ENCODE results near the gene NAT10. TPM values are rescaled to one million over a fixed set of nuclear protein-coding genes. Genes with fewer than 3 reads are reported as not detected.

The NAT10 gene
- total and polyA plus RNA-seq, 5 experiments from 2014 or later = 25.2 to 92.8 (median 56.7) TPM

DNA sequence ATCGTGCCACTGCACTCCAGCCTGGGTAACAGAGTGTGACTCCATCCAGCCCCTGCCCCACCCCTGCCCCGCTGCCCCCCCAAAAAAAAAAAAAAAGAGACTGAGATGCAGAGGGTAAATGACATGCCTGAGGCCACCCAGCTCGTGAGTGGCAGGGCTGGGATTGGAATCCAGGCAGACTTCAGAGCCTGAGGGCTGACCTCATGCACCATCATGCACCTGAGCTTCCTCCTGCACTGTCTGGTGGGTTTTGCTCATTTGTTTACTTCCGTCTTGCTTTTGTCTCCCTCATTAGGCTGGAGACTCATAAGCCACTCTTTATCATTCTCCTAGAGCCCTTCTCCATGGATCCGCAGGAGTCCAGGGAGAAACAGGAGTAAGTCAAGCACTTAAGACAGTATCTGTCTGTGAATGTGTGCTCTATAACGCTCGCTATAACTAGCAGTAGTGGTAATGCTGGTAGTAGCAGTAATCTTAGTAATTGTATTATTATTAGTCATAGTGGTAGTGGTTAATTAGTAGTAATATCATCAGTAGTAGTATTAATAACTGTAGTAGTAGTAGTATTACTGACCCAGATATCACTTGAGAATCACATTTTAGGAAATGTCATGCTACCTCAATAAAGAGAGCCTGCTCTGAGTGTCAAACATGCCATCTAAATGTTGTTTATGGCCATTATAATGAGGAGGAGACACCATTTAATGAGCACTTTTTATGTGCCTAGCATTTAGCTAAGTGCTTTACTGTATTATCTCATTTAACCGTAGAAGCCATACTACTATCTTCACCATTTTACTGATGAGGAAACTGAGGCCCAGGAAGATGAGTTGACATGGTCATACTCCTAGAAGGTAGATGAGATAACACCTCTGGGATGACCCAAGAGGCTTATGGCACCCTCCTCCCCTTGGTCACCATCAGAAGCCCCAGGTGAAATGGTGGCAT is 85.0 kb downstream of the NAT10 start:
- H3K27me3 Mint-ChIP-seq = no peaks in the 10 kb centered on the region
- no peak overlapping the region for H3K4me3 Mint-ChIP-seq
- ATAC-seq = no peak
- H3K4me1 Mint-ChIP-seq = no peaks in the 10 kb centered on the region
- no peaks in the 10 kb centered on the region for H3K9me3 Mint-ChIP-seq
- no peak overlapping the region for H3K27ac Mint-ChIP-seq
- POLR2A ChIA-PET = no interaction called here
- DNase-seq = no peak
- H3K36me3 Mint-ChIP-seq = no peaks in the 10 kb centered on the region

DNA sequence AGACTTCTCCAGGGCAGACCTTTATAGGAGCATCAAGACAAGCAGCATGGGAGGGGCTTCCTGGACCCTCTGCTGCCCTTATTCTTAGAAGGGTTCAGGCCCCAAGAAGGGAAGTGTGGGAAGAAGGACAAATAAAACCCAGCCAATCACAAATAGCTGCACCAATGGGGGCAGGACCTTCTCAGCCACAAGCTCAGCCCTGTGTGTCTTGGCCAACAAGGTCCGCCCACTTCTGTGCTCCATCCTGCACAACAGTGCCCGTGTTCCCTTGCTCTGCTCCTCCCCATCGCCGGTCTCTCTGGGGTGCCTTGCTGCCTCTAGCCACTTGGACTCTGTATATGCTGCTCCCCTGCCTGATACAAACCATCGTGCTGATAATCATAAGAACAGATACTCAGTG is 86.1 kb downstream of the NAT10 start:
- no peaks in the 10 kb centered on the region for H3K4me1 Mint-ChIP-seq
- no peaks in the 10 kb centered on the region for H3K9me3 Mint-ChIP-seq
- no peak overlapping the region for H3K27ac Mint-ChIP-seq
- H3K27me3 Mint-ChIP-seq = no peaks in the 10 kb centered on the region
- POLR2A ChIA-PET = no interaction called here
- no peak overlapping the region for H3K4me3 Mint-ChIP-seq
- H3K36me3 Mint-ChIP-seq = no peaks in the 10 kb centered on the region
- no peak for DNase-seq
- ATAC-seq = no peak

DNA sequence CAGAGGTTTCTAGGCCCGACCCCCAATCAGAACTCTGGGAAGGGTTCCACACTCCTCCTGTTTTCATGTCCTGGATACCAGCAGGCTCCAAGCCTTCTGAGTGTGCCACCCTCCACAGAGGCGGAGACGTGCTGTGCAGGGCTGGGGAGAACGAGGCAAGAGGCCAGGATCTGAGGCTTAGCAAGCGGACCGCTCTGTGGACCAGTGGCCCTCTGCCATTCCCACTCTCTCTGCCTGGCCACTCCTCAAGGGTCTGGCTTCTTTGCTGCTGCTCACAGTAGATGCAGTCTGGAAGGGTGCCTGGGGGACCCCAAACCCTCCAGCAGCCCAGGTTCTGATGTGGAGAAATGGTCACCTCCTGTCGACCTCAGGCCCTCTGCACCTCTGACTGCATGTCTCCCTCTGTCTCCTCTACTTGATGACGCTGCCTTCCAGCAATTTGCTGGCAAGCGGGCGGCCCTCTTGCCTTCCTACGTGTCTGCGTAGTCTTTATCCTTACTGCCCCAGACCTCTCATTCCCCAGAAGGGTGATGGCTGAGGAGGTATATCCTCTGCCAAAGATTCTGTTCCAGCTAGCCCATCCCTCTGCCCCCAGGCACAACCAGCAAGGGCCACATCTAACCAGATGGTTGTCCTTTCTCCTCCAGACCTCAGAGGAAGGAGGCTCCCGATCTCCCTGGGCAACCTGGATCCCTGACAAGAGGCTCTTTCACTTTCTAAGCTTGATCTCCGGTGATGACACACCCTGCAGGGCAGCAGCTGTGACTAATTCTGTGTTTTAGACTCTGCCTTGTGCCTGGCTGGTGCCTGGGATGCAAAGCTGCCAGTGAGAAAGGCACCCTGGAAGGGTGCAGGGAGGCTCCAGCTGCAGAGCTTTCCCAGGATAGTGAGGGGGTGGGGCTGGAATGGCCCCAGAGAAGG is 87.3 kb downstream of the NAT10 start:
- DNase-seq = no peak
- Mint-ChIP-seq H3K36me3 (no peaks in the 10 kb centered on the region), H3K27ac (no peak overlapping the region), H3K4me1 (peaks cover 0 to 1% (median 0%) of the 10 kb centered on the region in 4 donors), H3K4me3 (no peak overlapping the region), H3K27me3 (no peaks in the 10 kb centered on the region), H3K9me3 (no peaks in the 10 kb centered on the region)
- POLR2A ChIA-PET = no interaction called here
- no peak for ATAC-seq

DNA sequence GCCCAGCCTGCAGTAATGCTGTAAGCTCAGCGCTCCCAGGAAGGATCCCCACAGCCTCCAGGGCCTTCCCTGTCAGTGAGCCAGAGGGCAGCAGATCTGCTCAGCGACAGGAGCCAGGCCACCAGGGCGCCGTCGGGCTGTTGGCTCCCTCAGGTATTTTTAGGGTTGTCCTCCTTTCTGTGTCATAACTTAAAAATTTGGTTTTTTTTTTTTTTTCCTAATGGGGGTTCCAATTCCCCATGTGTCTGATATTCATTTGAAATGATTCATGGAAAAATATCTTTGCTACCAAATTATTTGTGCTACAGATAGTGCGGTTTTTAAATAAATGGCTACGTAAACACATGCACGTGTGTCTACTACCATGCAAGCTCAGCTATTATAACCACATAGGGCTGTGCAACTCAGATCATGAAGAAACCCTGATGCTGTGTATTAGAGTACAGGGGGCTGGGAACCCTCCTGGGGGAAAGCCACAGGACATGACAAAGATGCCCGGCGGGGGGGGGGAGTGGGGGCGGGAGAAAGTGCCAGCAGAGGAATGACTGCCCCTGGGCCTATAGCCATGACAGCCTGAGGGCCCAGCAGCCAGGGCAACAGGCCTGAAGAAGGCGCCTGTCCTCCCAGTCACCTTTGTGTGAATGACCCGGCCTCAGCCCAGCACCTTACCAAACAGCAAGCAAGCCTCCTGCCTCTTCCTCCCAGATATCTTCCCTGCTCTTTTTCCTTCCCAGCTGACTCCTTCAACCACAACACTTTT is 89.3 kb downstream of the NAT10 start:
- DNase-seq = no peak
- Mint-ChIP-seq H3K27ac (peak overlapping the region in 1 of 10 donors; percentile 35), H3K4me1 (peaks cover 0 to 10% (median 4%) of the 10 kb centered on the region in 4 donors), H3K27me3 (no peaks in the 10 kb centered on the region), H3K9me3 (no peaks in the 10 kb centered on the region), H3K36me3 (no peaks in the 10 kb centered on the region), H3K4me3 (no peak overlapping the region)
- no peak for ATAC-seq
- POLR2A ChIA-PET = no interaction called here

Other genes starting within 250 kb of the NAT10 start
- gene LMO2, start 213.6 kb upstream of the NAT10 start, total RNA-seq = under 1 TPM; 0.47 to 0.99 TPM
- not detected for gene LMO2, start 213.6 kb upstream of the NAT10 start, polyA plus RNA-seq
- 100 to 1,000 TPM; 163 TPM for gene CAPRIN1, start 53.9 kb upstream of the NAT10 start, total RNA-seq
- gene CAPRIN1, start 53.9 kb upstream of the NAT10 start, polyA plus RNA-seq = 10 to 100 TPM; 42.0 to 82.5 (median 57.1) TPM